ENCODE results near the gene NEK1. TPM values are rescaled to one million over a fixed set of nuclear protein-coding genes. Genes with fewer than 3 reads are reported as not detected.

The NEK1 gene, protein sequence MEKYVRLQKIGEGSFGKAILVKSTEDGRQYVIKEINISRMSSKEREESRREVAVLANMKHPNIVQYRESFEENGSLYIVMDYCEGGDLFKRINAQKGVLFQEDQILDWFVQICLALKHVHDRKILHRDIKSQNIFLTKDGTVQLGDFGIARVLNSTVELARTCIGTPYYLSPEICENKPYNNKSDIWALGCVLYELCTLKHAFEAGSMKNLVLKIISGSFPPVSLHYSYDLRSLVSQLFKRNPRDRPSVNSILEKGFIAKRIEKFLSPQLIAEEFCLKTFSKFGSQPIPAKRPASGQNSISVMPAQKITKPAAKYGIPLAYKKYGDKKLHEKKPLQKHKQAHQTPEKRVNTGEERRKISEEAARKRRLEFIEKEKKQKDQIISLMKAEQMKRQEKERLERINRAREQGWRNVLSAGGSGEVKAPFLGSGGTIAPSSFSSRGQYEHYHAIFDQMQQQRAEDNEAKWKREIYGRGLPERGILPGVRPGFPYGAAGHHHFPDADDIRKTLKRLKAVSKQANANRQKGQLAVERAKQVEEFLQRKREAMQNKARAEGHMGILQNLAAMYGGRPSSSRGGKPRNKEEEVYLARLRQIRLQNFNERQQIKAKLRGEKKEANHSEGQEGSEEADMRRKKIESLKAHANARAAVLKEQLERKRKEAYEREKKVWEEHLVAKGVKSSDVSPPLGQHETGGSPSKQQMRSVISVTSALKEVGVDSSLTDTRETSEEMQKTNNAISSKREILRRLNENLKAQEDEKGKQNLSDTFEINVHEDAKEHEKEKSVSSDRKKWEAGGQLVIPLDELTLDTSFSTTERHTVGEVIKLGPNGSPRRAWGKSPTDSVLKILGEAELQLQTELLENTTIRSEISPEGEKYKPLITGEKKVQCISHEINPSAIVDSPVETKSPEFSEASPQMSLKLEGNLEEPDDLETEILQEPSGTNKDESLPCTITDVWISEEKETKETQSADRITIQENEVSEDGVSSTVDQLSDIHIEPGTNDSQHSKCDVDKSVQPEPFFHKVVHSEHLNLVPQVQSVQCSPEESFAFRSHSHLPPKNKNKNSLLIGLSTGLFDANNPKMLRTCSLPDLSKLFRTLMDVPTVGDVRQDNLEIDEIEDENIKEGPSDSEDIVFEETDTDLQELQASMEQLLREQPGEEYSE (N-terminal part only)
- total RNA-seq = 10 to 100 TPM in 1 of 2 donors, 1 to 10 TPM in 1; 8.0 to 24.0 TPM

GRCh38 chr4:169611991-169612870 is at the start of gene NEK1:
TSS of gene NEK1 (minus strand) at chr4:169612583. CDS start at chr4:169602630, 9,953 bp downstream.
- TF ChIP-seq, protein P1, sequence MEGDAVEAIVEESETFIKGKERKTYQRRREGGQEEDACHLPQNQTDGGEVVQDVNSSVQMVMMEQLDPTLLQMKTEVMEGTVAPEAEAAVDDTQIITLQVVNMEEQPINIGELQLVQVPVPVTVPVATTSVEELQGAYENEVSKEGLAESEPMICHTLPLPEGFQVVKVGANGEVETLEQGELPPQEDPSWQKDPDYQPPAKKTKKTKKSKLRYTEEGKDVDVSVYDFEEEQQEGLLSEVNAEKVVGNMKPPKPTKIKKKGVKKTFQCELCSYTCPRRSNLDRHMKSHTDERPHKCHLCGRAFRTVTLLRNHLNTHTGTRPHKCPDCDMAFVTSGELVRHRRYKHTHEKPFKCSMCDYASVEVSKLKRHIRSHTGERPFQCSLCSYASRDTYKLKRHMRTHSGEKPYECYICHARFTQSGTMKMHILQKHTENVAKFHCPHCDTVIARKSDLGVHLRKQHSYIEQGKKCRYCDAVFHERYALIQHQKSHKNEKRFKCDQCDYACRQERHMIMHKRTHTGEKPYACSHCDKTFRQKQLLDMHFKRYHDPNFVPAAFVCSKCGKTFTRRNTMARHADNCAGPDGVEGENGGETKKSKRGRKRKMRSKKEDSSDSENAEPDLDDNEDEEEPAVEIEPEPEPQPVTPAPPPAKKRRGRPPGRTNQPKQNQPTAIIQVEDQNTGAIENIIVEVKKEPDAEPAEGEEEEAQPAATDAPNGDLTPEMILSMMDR (IDR thresholded peaks at IDR 0.05) = no peak
- peak within 1 kb of the TSS; percentile 84 to 88 for H3K27ac ChIP-seq
- peaks cover 4 to 29% of the 10 kb centered on the region in 2 donors for H3K4me1 ChIP-seq (ENCODE audit: control insufficient read depth in 1 of 2, low read depth in 2 of 2)
- peak; percentile 87 for ATAC-seq (ENCODE audit: insufficient number of reproducible peaks, low FRiP score, low read depth)
- no peaks in the 10 kb centered on the region for H3K27me3 ChIP-seq (replicated peaks; ENCODE audit: insufficient read depth)
- peak; percentile 74 for DNase-seq (ENCODE audit: low spot score)
- H3K36me3 ChIP-seq = no peaks in the 10 kb centered on the region
- H3K9me3 ChIP-seq = no peaks in the 10 kb centered on the region
- H3K4me3 ChIP-seq = peak within 1 kb of the TSS; percentile 82

DNA sequence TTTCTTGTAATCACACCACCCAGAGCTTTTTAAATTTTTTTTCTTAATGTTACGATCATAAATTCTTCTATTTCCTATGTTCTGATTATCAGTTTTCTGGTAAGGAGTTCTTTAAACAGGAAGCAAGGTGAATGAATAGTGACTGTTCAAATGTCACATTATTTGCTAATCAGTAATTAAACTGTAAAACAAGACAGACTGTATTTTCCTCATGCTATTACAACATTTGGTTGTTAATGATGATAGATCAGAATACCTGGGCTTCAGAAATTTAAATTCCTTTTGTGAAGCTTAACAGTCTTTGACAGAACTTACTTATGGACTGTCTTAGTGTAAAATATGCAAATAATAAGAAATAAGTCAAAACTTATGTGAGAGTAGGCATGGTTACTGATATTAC is 49.4 kb upstream of the NEK1 start:
- DNase-seq (ENCODE audit: low spot score) (no peak), ATAC-seq (ENCODE audit: insufficient number of reproducible peaks, low FRiP score, low read depth) (no peak)
- H3K4me1 ChIP-seq (ENCODE audit: control insufficient read depth in 1 of 2, low read depth in 2 of 2) = peaks cover 9 to 20% of the 10 kb centered on the region in 2 donors
- no peak overlapping the region for H3K4me3 ChIP-seq
- H3K36me3 ChIP-seq = no peaks in the 10 kb centered on the region
- no peak overlapping the region for H3K27ac ChIP-seq
- H3K27me3 ChIP-seq (replicated peaks; ENCODE audit: insufficient read depth) = no peaks in the 10 kb centered on the region
- TF ChIP-seq, protein P1 (IDR thresholded peaks at IDR 0.05) = no peak
- H3K9me3 ChIP-seq = no peaks in the 10 kb centered on the region

- H3K27ac ChIP-seq = no peak overlapping the region
- no peak overlapping the region for H3K4me3 ChIP-seq
These were observed 48.5 kb upstream of the NEK1 start for GRCh38 chr4:169660929-169661328.

GRCh38 chr4:169659716-169660670 is 47.6 kb upstream of the NEK1 start:
- Histone ChIP-seq H3K4me1 (ENCODE audit: control insufficient read depth in 1 of 2, low read depth in 2 of 2) (peaks cover 9 to 20% of the 10 kb centered on the region in 2 donors), H3K4me3 (peak overlapping the region; percentile 84), H3K27me3 (replicated peaks; ENCODE audit: insufficient read depth) (no peaks in the 10 kb centered on the region), H3K27ac (peak overlapping the region; percentile 16 to 80), H3K36me3 (no peaks in the 10 kb centered on the region), H3K9me3 (no peaks in the 10 kb centered on the region)
- TF ChIP-seq, protein P1 (IDR thresholded peaks at IDR 0.05) = no peak
- DNase-seq (ENCODE audit: low spot score) (peak; percentile 57), ATAC-seq (ENCODE audit: insufficient number of reproducible peaks, low FRiP score, low read depth) (peak; percentile 100)

More at GRCh38 chr4:169660929-169661328, 48.5 kb upstream of the NEK1 start:
- DNase-seq (ENCODE audit: low spot score) (no peak), ATAC-seq (ENCODE audit: insufficient number of reproducible peaks, low FRiP score, low read depth) (no peak)
- H3K4me1 ChIP-seq (ENCODE audit: control insufficient read depth in 1 of 2, low read depth in 2 of 2) = peaks cover 9 to 20% of the 10 kb centered on the region in 2 donors
- no peaks in the 10 kb centered on the region for H3K36me3 ChIP-seq
- H3K9me3 ChIP-seq = no peaks in the 10 kb centered on the region
- H3K27me3 ChIP-seq (replicated peaks; ENCODE audit: insufficient read depth) = no peaks in the 10 kb centered on the region
- TF ChIP-seq, protein P1 (IDR thresholded peaks at IDR 0.05) = no peak
